GM21619 (cell line): ENCODE measurements around the gene NKAIN2.
"Not testable (repeated sequence)": the region's sequence is repeated elsewhere in the genome, so short reads cannot be mapped to it uniquely, and the experiment has no call there.

ENCODE experiments used
- ATAC-seq: cut with Tn5 transposase; IDR thresholded peaks from one replicate; pipeline ENCODE4 v1.9.1; 2021; ENCODE audit not compliant: unreplicated experiment

NKAIN2 gene

GRCh38 chr6:124294574-124295200 is 491.0 kb downstream of the NKAIN2 start:
- no peak for ATAC-seq

GRCh38 chr6:124297507-124297906 is 493.8 kb downstream of the NKAIN2 start:
- ATAC-seq = no peak

- ATAC-seq = no peak
These were observed 495.1 kb downstream of the NKAIN2 start for GRCh38 chr6:124298730-124299129.

- not testable (repeated sequence) for ATAC-seq
These were observed 497.2 kb downstream of the NKAIN2 start for GRCh38 chr6:124300907-124301306.

- ATAC-seq = no peak
These were observed 500.3 kb downstream of the NKAIN2 start for GRCh38 chr6:124303971-124304370.

GRCh38 chr6:124310139-124310538 is 506.5 kb downstream of the NKAIN2 start:
- no peak for ATAC-seq

- ATAC-seq = no peak
These were observed 515.7 kb downstream of the NKAIN2 start for GRCh38 chr6:124319410-124319809.

GRCh38 chr6:124324237-124324636 is 520.6 kb downstream of the NKAIN2 start:
- no peak for ATAC-seq

- ATAC-seq = no peak
These were observed 526.5 kb downstream of the NKAIN2 start for GRCh38 chr6:124330197-124330596.

GRCh38 chr6:124334359-124334758 is 530.7 kb downstream of the NKAIN2 start:
- no peak for ATAC-seq

GRCh38 chr6:124339610-124340334 is 536.1 kb downstream of the NKAIN2 start:
- ATAC-seq = no peak

GRCh38 chr6:124348339-124348738 is 544.7 kb downstream of the NKAIN2 start:
- not testable (repeated sequence) for ATAC-seq

GRCh38 chr6:124355146-124355545 is 551.5 kb downstream of the NKAIN2 start:
- ATAC-seq = no peak

GRCh38 chr6:124356276-124356810 is 552.7 kb downstream of the NKAIN2 start:
- ATAC-seq = no peak

- no peak for ATAC-seq
These were observed 553.1 kb downstream of the NKAIN2 start for GRCh38 chr6:124356811-124357210.

GRCh38 chr6:124368131-124368530 is 564.5 kb downstream of the NKAIN2 start:
- no peak for ATAC-seq

GRCh38 chr6:124371974-124372475 is 568.4 kb downstream of the NKAIN2 start:
- no peak for ATAC-seq

- ATAC-seq = no peak
These were observed 569.7 kb downstream of the NKAIN2 start for GRCh38 chr6:124373386-124373785.

GRCh38 chr6:124389127-124389526 is 585.5 kb downstream of the NKAIN2 start:
- no peak for ATAC-seq

- ATAC-seq = no peak
These were observed 589.9 kb downstream of the NKAIN2 start for GRCh38 chr6:124393536-124393935.

GRCh38 chr6:124396361-124396760 is 592.7 kb downstream of the NKAIN2 start:
- no peak for ATAC-seq
